Iris pigment epithelial cell (primary cell): ENCODE data around the gene LRRK1.

ENCODE experiments used
- DNase-seq: peaks from one replicate; pipeline ENCODE4 v3.0.0-alpha.2; 2011; ENCODE audit warnings: low read depth

LRRK1 gene

GRCh38 chr15:100981086-100981485, 61.9 kb downstream of the LRRK1 start:
- DNase-seq: no peak

- no peak for DNase-seq
Observed at GRCh38 chr15:100983221-100983620, 64.1 kb downstream of the LRRK1 start.

GRCh38 chr15:100985401-100985800, 66.2 kb downstream of the LRRK1 start:
- no peak for DNase-seq

GRCh38 chr15:100986158-100986896, 67.2 kb downstream of the LRRK1 start:
- DNase-seq: no peak

- no peak for DNase-seq
Observed at GRCh38 chr15:100987143-100987542, 68.0 kb downstream of the LRRK1 start.

- DNase-seq: no peak
Observed at GRCh38 chr15:100988297-100988696, 69.1 kb downstream of the LRRK1 start.

- no peak for DNase-seq
Observed at GRCh38 chr15:100988857-100989256, 69.7 kb downstream of the LRRK1 start.

- DNase-seq: no peak
Observed at GRCh38 chr15:100994597-100995446, 75.7 kb downstream of the LRRK1 start.

- no peak for DNase-seq
Observed at GRCh38 chr15:100995471-100996430, 76.6 kb downstream of the LRRK1 start.

- no peak for DNase-seq
Observed at GRCh38 chr15:100997442-100997841, 78.3 kb downstream of the LRRK1 start.

- no peak for DNase-seq
Observed at GRCh38 chr15:100998630-100999029, 79.5 kb downstream of the LRRK1 start.

GRCh38 chr15:100999369-100999768, 80.2 kb downstream of the LRRK1 start:
- DNase-seq: no peak

GRCh38 chr15:101000271-101000681, 81.1 kb downstream of the LRRK1 start:
- peak; percentile 22 for DNase-seq

- DNase-seq: no peak
Observed at GRCh38 chr15:101001056-101001455, 81.9 kb downstream of the LRRK1 start.

- DNase-seq: no peak
Observed at GRCh38 chr15:101001796-101002195, 82.6 kb downstream of the LRRK1 start.

GRCh38 chr15:101003081-101003480, 83.9 kb downstream of the LRRK1 start:
- DNase-seq: no peak

GRCh38 chr15:101003706-101004105, 84.5 kb downstream of the LRRK1 start:
- DNase-seq: no peak

- DNase-seq: no peak
Observed at GRCh38 chr15:101004500-101004899, 85.3 kb downstream of the LRRK1 start.

GRCh38 chr15:101004986-101005747, 86.0 kb downstream of the LRRK1 start:
- no peak for DNase-seq

- peak; percentile 65 for DNase-seq
Observed at GRCh38 chr15:101006931-101007691, 88.0 kb downstream of the LRRK1 start.
